Measurements from ENCODE around the gene SSTR4. TPM values are rescaled to one million over a fixed set of nuclear protein-coding genes. Genes with fewer than 3 reads are reported as not detected.
A peak's percentile ranks its signal among the peaks of the same experiment; 100 is the strongest.

SSTR4 gene
- polyA plus RNA-seq, 2 of the 4 experiments (the other 2 are of a cell fraction) = 0.08 TPM; not detected in 1

DNA sequence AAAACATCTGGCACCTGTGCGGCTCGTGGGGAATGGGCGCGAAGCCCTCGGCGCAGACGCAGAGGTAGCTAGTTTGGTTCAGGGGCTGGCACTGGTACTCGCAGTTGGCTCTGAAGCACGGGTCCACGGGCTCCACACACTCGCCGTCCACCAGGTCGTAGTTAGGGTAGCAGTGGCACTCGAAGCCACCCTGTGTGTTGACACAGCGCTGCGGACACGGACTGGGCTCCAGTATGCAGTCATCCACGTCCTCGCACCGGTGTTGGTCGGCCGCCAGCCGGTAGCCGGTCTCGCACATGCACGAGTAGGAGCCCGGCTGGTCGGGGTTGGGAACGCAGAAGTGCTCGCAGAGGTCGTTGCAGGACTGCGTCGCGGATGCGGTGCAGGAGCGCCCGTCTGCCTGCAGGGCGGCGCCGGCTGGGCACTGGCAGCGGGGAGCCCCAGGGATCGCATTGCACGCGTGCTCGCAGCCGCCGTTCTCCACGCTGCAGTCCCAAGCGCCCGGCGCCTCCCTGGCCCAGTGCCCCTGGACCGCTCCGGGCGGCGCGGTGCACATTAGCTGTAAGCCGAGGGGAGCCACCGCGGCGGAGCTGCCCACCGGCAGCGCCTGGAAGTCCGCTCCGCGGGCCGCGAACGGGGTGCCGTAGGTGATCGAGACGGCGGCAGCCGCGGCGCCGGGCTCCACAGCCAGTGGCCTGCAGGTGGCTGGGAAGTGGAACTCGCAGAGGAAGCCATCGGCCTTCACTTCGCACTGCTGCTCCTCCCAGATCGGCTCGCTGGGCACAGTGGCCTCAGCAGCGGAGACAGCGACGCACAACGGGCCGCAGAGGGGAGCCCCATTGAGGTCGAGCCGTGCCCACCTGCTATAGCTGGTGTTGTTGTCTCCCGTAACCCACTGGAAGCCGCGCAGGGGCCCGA is 13.4 kb downstream of the SSTR4 start (continued):
- TF ChIP-seq, protein P1, sequence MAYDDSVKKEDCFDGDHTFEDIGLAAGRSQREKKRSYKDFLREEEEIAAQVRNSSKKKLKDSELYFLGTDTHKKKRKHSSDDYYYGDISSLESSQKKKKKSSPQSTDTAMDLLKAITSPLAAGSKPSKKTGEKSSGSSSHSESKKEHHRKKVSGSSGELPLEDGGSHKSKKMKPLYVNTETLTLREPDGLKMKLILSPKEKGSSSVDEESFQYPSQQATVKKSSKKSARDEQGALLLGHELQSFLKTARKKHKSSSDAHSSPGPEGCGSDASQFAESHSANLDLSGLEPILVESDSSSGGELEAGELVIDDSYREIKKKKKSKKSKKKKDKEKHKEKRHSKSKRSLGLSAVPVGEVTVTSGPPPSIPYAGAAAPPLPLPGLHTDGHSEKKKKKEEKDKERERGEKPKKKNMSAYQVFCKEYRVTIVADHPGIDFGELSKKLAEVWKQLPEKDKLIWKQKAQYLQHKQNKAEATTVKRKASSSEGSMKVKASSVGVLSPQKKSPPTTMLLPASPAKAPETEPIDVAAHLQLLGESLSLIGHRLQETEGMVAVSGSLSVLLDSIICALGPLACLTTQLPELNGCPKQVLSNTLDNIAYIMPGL (CRISPR knock-in tag; IDR thresholded peaks at IDR 0.05; ENCODE audit: borderline replicate concordance) = no peak
- TF ChIP-seq CHD2 (IDR thresholded peaks at IDR 0.05; ENCODE audit: low read length, partially characterized antibody) = no peak
- peak in 1 of 2 experiments; percentile 45; a peak in 1 of 5 replicates for TF ChIP-seq JUN (IDR thresholded peaks at IDR 0.05)
- no peak for TF ChIP-seq ESRRA (IDR thresholded peaks at IDR 0.05; ENCODE audit: borderline replicate concordance, low read length)
- TF ChIP-seq, protein P2, sequence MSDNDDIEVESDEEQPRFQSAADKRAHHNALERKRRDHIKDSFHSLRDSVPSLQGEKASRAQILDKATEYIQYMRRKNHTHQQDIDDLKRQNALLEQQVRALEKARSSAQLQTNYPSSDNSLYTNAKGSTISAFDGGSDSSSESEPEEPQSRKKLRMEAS (IDR thresholded peaks at IDR 0.05) = peak; percentile 76
- TF ChIP-seq RAD21 (conservative IDR thresholded peaks at IDR 0.05 in 1 of 2, IDR thresholded peaks at IDR 0.05 in 1 of 2) = peak; percentile 34 to 51; a peak in 4 of 5 replicates
- no peak; the same call in 1 of the 2 replicates for TF ChIP-seq GATA3 (IDR thresholded peaks at IDR 0.05; ENCODE audit: borderline replicate concordance)
- TF ChIP-seq BHLHE40 (IDR thresholded peaks at IDR 0.05; ENCODE audit: low read depth, low read length) = no peak
- peak; percentile 27; the same call in 1 of the 2 replicates for TF ChIP-seq NPAS2 (CRISPR knock-in tag; IDR thresholded peaks at IDR 0.05; ENCODE audit: borderline replicate concordance)

DNA sequence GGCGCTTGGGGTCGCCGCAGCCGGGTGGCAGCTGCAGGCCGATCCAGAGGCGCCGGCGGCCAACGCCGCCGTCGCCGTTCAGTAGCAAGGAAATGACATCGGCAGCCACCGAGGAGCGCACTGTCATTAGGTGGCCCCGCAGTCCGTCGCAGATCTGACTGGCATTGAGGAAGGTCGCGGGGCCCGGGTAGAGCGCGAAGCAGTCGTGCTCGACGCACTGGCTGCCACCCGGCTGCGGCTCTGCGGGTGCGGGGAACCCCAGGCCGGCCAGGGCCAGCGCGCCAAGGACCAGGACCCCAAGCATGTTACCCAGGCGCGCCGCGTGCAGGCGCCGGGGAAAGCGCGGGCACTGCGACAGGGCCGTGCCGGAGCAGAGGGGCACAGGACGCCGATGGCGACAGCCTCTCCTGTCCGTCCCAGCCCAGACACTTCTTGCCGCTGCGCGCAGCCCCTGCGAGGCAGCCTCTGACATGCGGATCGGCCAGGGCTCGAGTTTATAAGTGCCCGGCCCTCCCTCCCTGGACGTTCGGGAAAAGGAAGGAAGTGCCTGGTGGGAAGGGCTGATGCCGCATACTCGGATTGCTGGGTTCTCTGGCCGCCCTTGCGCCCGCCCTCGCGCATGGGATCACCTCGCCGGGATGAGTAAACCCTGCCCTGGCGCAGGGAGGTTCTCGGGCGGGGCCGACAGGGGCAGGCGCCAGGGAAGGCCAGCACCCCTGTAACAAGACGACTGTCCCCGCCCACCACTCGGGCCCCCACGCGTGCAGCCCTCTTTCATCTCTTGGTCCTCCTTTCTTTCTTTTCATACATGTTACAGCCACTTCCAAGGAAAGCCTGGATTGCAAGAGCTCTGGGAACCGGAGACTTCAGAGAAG is 14.3 kb downstream of the SSTR4 start, which contains the start of gene THBD:
Gene THBD (minus strand): TSS at position 472 of the 875 bp plus-strand sequence. CDS start 168 bp downstream, at position 304.
- H3K9me3 ChIP-seq = no peaks in the 10 kb centered on the region
- H3K4me3 ChIP-seq = peak within 1 kb of the TSS; percentile 72
- peak within 1 kb of the TSS; percentile 79 for H3K4me2 ChIP-seq
- ChIA-PET CTCF (interaction anchor here (0.7 to 11.1 kb wide), 43 partner anchors 11 to 710 kb away, joined by 3 to 190 read pairs (median 5); partner anchors contain the start of gene NXT1), POLR2A (interaction anchor here (1.0 to 4.6 kb wide), 15 partner anchors 10 to 358 kb away, joined by 3 to 48 read pairs (median 4); partner anchors contain the start of gene NXT1)
- peaks cover 45% of the 10 kb centered on the region for H3K4me1 ChIP-seq
- ATAC-seq (peak; percentile 77 to 84), DNase-seq (ENCODE audit: low read depth in 1 of 2, low spot score in 1 of 2) (peak; percentile 89 to 94), FAIRE-seq (peak; percentile 23)
- peak within 1 kb of the TSS; percentile 93 to 95 for H3K27ac ChIP-seq
- 3% methylated on average over 58 of the region's 79 CpGs for WGBS (ENCODE audit: missing lambda C conversion rate)
- no peak for TF ChIP-seq MAFK (IDR thresholded peaks at IDR 0.05; ENCODE audit: partially characterized antibody)
- TF ChIP-seq, protein P3, sequence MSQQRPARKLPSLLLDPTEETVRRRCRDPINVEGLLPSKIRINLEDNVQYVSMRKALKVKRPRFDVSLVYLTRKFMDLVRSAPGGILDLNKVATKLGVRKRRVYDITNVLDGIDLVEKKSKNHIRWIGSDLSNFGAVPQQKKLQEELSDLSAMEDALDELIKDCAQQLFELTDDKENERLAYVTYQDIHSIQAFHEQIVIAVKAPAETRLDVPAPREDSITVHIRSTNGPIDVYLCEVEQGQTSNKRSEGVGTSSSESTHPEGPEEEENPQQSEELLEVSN (IDR thresholded peaks at IDR 0.05; ENCODE audit: borderline replicate concordance, low read depth) = peak; percentile 96
- TF ChIP-seq EP300 (IDR thresholded peaks at IDR 0.05) = no peak
- TF ChIP-seq NR3C1 (IDR thresholded peaks at IDR 0.05) = no peak
- TF ChIP-seq JUNB (IDR thresholded peaks at IDR 0.05) = no peak
- no peak for TF ChIP-seq SREBF2 (IDR thresholded peaks at IDR 0.05)
- no peak for TF ChIP-seq POLR2AphosphoS2 (conservative IDR thresholded peaks at IDR 0.05; ENCODE audit: low read length)
- 0 out of 2 replicates have a peak, but pooled peaks have one; percentile 17 for TF ChIP-seq MAZ (IDR thresholded peaks at IDR 0.05; ENCODE audit: borderline replicate concordance, low read depth, low read length)
- no peak for TF ChIP-seq CBX2 (IDR thresholded peaks at IDR 0.05; ENCODE audit: borderline replicate concordance, low read depth)
- TF ChIP-seq ZSCAN20 (CRISPR knock-in tag; IDR thresholded peaks at IDR 0.05) = no peak
- TF ChIP-seq RAD21 (conservative IDR thresholded peaks at IDR 0.05 in 1 of 2, IDR thresholded peaks at IDR 0.05 in 1 of 2) = no peak; a peak in 3 of 5 replicates
- 0 out of 2 replicates have a peak, but pooled peaks have one; percentile 13 for TF ChIP-seq HDAC2 (IDR thresholded peaks at IDR 0.05)
- TF ChIP-seq, protein P4, sequence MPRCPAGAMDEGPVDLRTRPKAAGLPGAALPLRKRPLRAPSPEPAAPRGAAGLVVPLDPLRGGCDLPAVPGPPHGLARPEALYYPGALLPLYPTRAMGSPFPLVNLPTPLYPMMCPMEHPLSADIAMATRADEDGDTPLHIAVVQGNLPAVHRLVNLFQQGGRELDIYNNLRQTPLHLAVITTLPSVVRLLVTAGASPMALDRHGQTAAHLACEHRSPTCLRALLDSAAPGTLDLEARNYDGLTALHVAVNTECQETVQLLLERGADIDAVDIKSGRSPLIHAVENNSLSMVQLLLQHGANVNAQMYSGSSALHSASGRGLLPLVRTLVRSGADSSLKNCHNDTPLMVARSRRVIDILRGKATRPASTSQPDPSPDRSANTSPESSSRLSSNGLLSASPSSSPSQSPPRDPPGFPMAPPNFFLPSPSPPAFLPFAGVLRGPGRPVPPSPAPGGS (IDR thresholded peaks at IDR 0.05) = peak; percentile 74; the same call in 2 of the 3 replicates
- no peak for TF ChIP-seq NFE2L2 (conservative IDR thresholded peaks at IDR 0.05; ENCODE audit: low read length)
- no peak for TF ChIP-seq NPAS2 (CRISPR knock-in tag; IDR thresholded peaks at IDR 0.05; ENCODE audit: borderline replicate concordance)
- no peak for TF ChIP-seq EHMT2 (IDR thresholded peaks at IDR 0.05; ENCODE audit: low read depth)
- TF ChIP-seq CEBPB (IDR thresholded peaks at IDR 0.05) = no peak
- TF ChIP-seq HOXA7 (CRISPR knock-in tag; IDR thresholded peaks at IDR 0.05) = no peak
- no peak for TF ChIP-seq ZNF302 (CRISPR knock-in tag; IDR thresholded peaks at IDR 0.05)
- no peak for TF ChIP-seq RNF2 (IDR thresholded peaks at IDR 0.05; ENCODE audit: borderline replicate concordance, low read depth)
- no peak for TF ChIP-seq RCOR1 (IDR thresholded peaks at IDR 0.05; ENCODE audit: low read depth, low read length)
- peak; percentile 99 for TF ChIP-seq POLR2A (IDR thresholded peaks at IDR 0.05; ENCODE audit: low read length)
- no peak for TF ChIP-seq CBX8 (IDR thresholded peaks at IDR 0.05)
- no peak for TF ChIP-seq CHD2 (IDR thresholded peaks at IDR 0.05; ENCODE audit: low read length, partially characterized antibody)
- no peak for TF ChIP-seq ZC3H11A (IDR thresholded peaks at IDR 0.05)
- peak; percentile 78; the same call in 1 of the 2 replicates for TF ChIP-seq EHF (CRISPR knock-in tag; IDR thresholded peaks at IDR 0.05)
- TF ChIP-seq FOSL2 (IDR thresholded peaks at IDR 0.05) = no peak
- peak; percentile 9; the same call in 1 of the 2 replicates for TF ChIP-seq FOSL2 (CRISPR knock-in tag; IDR thresholded peaks at IDR 0.05)
- peak; percentile 36; the same call in 1 of the 2 replicates for TF ChIP-seq GATA3 (IDR thresholded peaks at IDR 0.05; ENCODE audit: borderline replicate concordance)
